ENCODE results near the gene ITPR3.

- TF ChIP-seq CTCF (IDR thresholded peaks at IDR 0.05) (peak; percentile 70 to 89 (median 78)), POLR2AphosphoS5 (IDR thresholded peaks at IDR 0.05) (peak; percentile 35 to 50)
Measured at GRCh38 chr6:33589731-33590530, 31.2 kb upstream of the ITPR3 start.
